SK-N-SH treated with all-trans-retinoic acid at 6 μM for 48 hours (cell line): Measurements from ENCODE around the gene KBTBD12.

Experiments
- ATAC-seq: fragments of 200-7000 bp; cut with Tn5 transposase; 3 replicates; pipeline ENCODE4 v1.9.1; 2020; ENCODE audit warnings: mild to moderate bottlenecking, moderate library complexity
- ARNTL ChIP-seq: fragments of 450-650 bp; formaldehyde crosslinking; IDR thresholded peaks from 2 replicates; pipeline ENCODE4 v1.5.0; 2020; ENCODE audit warnings: low read depth, mild to moderate bottlenecking, moderate library complexity, borderline replicate concordance
- BACH2 ChIP-seq: fragments of 250-450 bp; sonication (Bioruptor Pico); IDR thresholded peaks from 2 replicates; pipeline ENCODE4 v1.9.0; 2021; ENCODE audit warnings: mild to moderate bottlenecking, borderline replicate concordance
- CSDC2 ChIP-seq: fragments of 250-450 bp; sonication (Bioruptor Pico); IDR thresholded peaks from 2 replicates; pipeline ENCODE4 v1.5.0; 2020; ENCODE audit warnings: mild to moderate bottlenecking, moderate library complexity
- CSRNP3 ChIP-seq: fragments of 250-450 bp; sonication (Bioruptor Pico); IDR thresholded peaks from 2 replicates; pipeline ENCODE4 v1.5.1; 2021; ENCODE audit warnings: mild to moderate bottlenecking, moderate library complexity
- ESRRG ChIP-seq: fragments of 250-450 bp; sonication (Bioruptor Pico); IDR thresholded peaks from 2 replicates; pipeline ENCODE4 v1.6.1; 2021; ENCODE audit warnings: mild to moderate bottlenecking
- GLIS3 ChIP-seq: fragments of 250-450 bp; sonication (Bioruptor Pico); IDR thresholded peaks from 2 replicates; pipeline ENCODE4 v1.5.0; 2020; ENCODE audit warnings: mild to moderate bottlenecking, moderate library complexity
- ISL1 ChIP-seq: fragments of 250-450 bp; sonication (Bioruptor Pico); IDR thresholded peaks from 2 replicates; pipeline ENCODE4 v2.1.2; 2022; ENCODE audit warnings: mild to moderate bottlenecking, moderate library complexity
- OSR1 ChIP-seq: fragments of 250-450 bp; sonication (Bioruptor Pico); IDR thresholded peaks from 2 replicates; pipeline ENCODE4 v1.8.0; 2022; ENCODE audit warnings: moderate library complexity, mild to moderate bottlenecking, inconsistent platforms
- PATZ1 ChIP-seq: fragments of 250-450 bp; sonication (Bioruptor Pico); IDR thresholded peaks from 2 replicates; pipeline ENCODE4 v1.8.0; 2020; ENCODE audit warnings: mild to moderate bottlenecking, moderate library complexity, borderline replicate concordance
- SNAI2 ChIP-seq: fragments of 250-450 bp; sonication (Bioruptor Pico); IDR thresholded peaks from 2 replicates; pipeline ENCODE4 v1.5.0; 2020; ENCODE audit warnings: mild to moderate bottlenecking, moderate library complexity
- TCF4 ChIP-seq: fragments of 250-450 bp; sonication (Bioruptor Pico); IDR thresholded peaks from 2 replicates; pipeline ENCODE4 v1.8.0; 2021; ENCODE audit warnings: mild to moderate bottlenecking, moderate library complexity, borderline replicate concordance
- TOX ChIP-seq: fragments of 250-450 bp; sonication (Bioruptor Pico); IDR thresholded peaks from 2 replicates; pipeline ENCODE4 v1.8.0; 2021; ENCODE audit warnings: mild to moderate bottlenecking, moderate library complexity, borderline replicate concordance
- ZC3H10 ChIP-seq: fragments of 250-450 bp; sonication (Bioruptor Pico); IDR thresholded peaks from 2 replicates; pipeline ENCODE4 v1.5.1; 2021; ENCODE audit warnings: mild to moderate bottlenecking, moderate library complexity
- ZFP3 ChIP-seq: fragments of 250-450 bp; sonication (Bioruptor Pico); IDR thresholded peaks from 2 replicates; pipeline ENCODE4 v1.5.0; 2020; ENCODE audit warnings: mild to moderate bottlenecking, moderate library complexity
- ZFP30 ChIP-seq: fragments of 450-650 bp; formaldehyde crosslinking; IDR thresholded peaks from 2 replicates; pipeline ENCODE4 v1.5.0; 2022; ENCODE audit warnings: mild to moderate bottlenecking, moderate library complexity
- ZNF565 ChIP-seq: fragments of 450-650 bp; formaldehyde crosslinking; conservative IDR thresholded peaks from 2 replicates; pipeline ENCODE4 v1.5.0; 2020; ENCODE audit warnings: low read depth, mild to moderate bottlenecking, moderate library complexity
- ZNF70 ChIP-seq: fragments of 450-650 bp; formaldehyde crosslinking; IDR thresholded peaks from 2 replicates; pipeline ENCODE4 v1.5.0; 2020; ENCODE audit warnings: mild to moderate bottlenecking, moderate library complexity
- ZNF8 ChIP-seq: fragments of 450-650 bp; formaldehyde crosslinking; IDR thresholded peaks from 2 replicates; pipeline ENCODE4 v1.5.0; 2020; ENCODE audit warnings: mild to moderate bottlenecking, moderate library complexity
- TF ChIP-seq, protein P1 (sequence below): fragments of 250-450 bp; sonication (Bioruptor Pico); IDR thresholded peaks from 2 replicates; pipeline ENCODE4 v1.8.0; 2021; ENCODE audit warnings: low read depth, mild to moderate bottlenecking, moderate library complexity, borderline replicate concordance

KBTBD12 gene

GRCh38 chr3:127915937-127916493 lies 983 bp downstream of the KBTBD12 start:
- no peak for ATAC-seq
- TF ChIP-seq ISL1 (no peak), CSRNP3 (CRISPR knock-in tag) (no peak), OSR1 (CRISPR knock-in tag) (no peak), TOX (no peak), GLIS3 (CRISPR knock-in tag) (no peak)

- TF ChIP-seq CSRNP3 (CRISPR knock-in tag) (no peak), ZNF8 (CRISPR knock-in tag) (no peak), SNAI2 (no peak), CSDC2 (no peak)
- ATAC-seq = no peak
These were observed 5.7 kb downstream of the KBTBD12 start for GRCh38 chr3:127920738-127921137.

GRCh38 chr3:127923611-127924010 lies 8.6 kb downstream of the KBTBD12 start:
- no peak for TF ChIP-seq ESRRG (CRISPR knock-in tag)
- TF ChIP-seq BACH2 (CRISPR knock-in tag) = no peak
- no peak for ATAC-seq

DNA sequence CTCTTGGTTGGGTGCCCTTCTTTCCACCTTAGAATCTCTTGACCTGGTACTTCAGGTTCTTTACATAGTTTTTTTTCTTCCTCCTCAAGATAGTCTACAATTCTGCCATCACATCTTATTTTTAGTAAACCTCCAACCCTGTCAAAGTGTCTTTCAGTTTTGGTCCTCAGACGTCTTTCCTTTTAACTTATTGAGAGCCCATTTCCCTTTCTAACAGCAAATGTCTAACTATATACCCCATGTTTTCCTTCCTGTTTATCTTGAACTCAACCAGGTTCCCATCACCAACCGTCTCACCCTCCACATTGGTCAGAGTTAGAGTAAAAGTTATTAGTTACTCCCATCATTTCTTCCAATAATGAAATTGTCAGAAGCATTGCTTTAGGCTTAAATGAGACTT lies 10.4 kb downstream of the KBTBD12 start:
- no peak for ATAC-seq
- no peak for TF ChIP-seq OSR1 (CRISPR knock-in tag)
- no peak for TF ChIP-seq SNAI2
- TF ChIP-seq ZNF8 (CRISPR knock-in tag) = no peak
- TF ChIP-seq ZFP3 (CRISPR knock-in tag) = no peak
- no peak for TF ChIP-seq TOX
- TF ChIP-seq ZFP30 (CRISPR knock-in tag) = no peak

GRCh38 chr3:127927829-127928604 lies 13.0 kb downstream of the KBTBD12 start:
- no peak for TF ChIP-seq ESRRG (CRISPR knock-in tag)
- ATAC-seq = no peak

DNA sequence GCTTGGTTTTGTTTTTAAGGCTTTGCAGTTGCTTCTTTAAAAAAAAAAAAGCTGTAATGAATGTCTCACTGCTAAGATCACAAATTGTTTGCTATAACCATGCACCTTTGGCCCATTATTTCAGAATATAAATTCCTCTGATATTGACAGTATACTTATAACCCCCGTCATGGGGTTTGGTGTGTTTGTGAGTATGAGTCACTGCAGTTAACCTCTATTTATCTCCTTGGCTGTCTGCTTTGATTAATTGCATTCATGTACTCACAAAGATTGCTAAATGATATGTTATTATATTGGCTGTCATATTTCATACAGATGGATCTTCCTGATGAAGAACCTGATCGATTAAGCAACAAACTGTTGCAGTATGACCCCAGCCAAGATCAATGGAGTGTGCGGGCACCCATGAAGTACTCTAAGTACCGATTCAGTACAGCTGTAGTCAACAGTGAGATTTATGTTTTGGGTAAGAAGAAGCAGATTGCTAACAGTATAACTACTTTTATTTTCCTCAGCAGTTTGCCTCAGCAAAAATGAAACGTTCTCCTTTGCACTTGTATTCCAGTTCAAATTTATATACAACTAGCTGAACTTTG lies 14.9 kb downstream of the KBTBD12 start:
- no peak for ATAC-seq
- no peak for TF ChIP-seq CSDC2
- TF ChIP-seq TCF4 = no peak
- no peak for TF ChIP-seq ZNF565
- no peak for TF ChIP-seq TOX
- TF ChIP-seq ESRRG (CRISPR knock-in tag) = no peak
- no peak for TF ChIP-seq ZFP30 (CRISPR knock-in tag)
- no peak for TF ChIP-seq ZNF70 (CRISPR knock-in tag)
- TF ChIP-seq ARNTL = no peak
- TF ChIP-seq, protein P1, sequence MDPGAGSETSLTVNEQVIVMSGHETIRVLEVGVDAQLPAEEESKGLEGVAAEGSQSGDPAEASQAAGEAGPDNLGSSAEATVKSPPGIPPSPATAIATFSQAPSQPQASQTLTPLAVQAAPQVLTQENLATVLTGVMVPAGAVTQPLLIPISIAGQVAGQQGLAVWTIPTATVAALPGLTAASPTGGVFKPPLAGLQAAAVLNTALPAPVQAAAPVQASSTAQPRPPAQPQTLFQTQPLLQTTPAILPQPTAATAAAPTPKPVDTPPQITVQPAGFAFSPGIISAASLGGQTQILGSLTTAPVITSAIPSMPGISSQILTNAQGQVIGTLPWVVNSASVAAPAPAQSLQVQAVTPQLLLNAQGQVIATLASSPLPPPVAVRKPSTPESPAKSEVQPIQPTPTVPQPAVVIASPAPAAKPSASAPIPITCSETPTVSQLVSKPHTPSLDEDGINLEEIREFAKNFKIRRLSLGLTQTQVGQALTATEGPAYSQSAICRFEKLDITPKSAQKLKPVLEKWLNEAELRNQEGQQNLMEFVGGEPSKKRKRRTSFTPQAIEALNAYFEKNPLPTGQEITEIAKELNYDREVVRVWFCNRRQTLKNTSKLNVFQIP (CRISPR knock-in tag) = no peak
- no peak for TF ChIP-seq PATZ1
- no peak for TF ChIP-seq ZNF8 (CRISPR knock-in tag)
- no peak for TF ChIP-seq CSRNP3 (CRISPR knock-in tag)
- no peak for TF ChIP-seq BACH2 (CRISPR knock-in tag)
- TF ChIP-seq ZC3H10 = no peak
- TF ChIP-seq, all 23 proteins: peak for 0
